ENCODE data around the gene TULP1.

Gene TULP1

DNA sequence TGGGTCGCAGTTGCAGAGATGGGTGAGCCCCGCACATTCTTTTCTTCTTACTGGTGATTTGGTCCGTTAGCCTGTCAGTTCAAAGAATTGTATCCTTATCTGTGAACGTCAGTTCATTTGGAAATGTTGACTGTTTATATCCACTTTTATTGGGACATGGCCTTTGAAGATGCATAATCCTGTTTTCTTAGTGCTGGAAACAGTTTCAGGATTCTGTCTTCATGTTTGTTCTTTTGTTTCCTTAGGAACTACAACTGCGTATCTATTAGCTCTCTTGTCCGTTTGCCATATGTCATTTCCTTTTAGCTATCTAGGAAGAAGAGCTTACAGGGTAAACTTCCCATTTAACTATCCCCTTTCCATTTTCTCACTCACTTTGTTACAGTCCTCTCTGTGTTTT, 35.0 kb upstream of the TULP1 start:
- peaks cover 5% of the 10 kb centered on the region; the same call in 1 of the 2 replicates for H3K9me3 ChIP-seq (ENCODE audit: insufficient read depth, low read length)
- no peak for TF ChIP-seq EZH2phosphoT487 (conservative IDR thresholded peaks at IDR 0.05; ENCODE audit: low read length)
- TF ChIP-seq, protein P1, sequence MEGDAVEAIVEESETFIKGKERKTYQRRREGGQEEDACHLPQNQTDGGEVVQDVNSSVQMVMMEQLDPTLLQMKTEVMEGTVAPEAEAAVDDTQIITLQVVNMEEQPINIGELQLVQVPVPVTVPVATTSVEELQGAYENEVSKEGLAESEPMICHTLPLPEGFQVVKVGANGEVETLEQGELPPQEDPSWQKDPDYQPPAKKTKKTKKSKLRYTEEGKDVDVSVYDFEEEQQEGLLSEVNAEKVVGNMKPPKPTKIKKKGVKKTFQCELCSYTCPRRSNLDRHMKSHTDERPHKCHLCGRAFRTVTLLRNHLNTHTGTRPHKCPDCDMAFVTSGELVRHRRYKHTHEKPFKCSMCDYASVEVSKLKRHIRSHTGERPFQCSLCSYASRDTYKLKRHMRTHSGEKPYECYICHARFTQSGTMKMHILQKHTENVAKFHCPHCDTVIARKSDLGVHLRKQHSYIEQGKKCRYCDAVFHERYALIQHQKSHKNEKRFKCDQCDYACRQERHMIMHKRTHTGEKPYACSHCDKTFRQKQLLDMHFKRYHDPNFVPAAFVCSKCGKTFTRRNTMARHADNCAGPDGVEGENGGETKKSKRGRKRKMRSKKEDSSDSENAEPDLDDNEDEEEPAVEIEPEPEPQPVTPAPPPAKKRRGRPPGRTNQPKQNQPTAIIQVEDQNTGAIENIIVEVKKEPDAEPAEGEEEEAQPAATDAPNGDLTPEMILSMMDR (IDR thresholded peaks at IDR 0.05; ENCODE audit: insufficient read depth, low read length, poor library complexity, severe bottlenecking) = no peak

DNA sequence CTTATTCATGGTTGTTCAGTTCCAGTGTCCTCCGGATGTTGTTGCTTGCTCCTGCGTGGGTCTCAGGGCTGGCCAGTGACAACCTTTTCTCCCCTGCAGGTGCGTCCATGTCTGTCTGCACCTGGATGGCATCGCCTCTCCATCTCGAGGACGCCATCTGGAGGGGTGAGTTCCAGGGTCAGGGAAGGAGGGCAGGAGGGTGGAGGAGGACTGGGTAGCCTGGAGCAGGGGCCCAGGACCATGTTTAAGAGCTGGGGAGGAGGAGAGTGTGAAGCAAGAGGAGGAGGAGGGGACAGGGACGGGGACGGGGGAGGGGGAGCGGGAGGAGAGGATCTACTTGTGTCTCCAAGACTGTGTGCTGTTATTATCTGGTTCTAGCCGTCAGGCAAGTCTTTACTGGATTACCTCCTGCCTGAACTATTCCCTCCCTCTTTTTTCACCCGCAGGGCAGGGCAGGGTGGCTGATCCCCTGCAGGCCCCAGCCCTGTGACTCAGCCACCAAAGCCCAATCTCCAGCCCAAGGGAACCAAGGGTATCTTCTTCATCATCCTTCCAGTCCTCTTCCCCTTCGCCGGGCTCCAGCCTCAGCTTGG, 32.2 kb upstream of the TULP1 start:
- H3K27me3 ChIP-seq (ENCODE audit: low read length) = no peaks in the 10 kb centered on the region
- no peaks in the 10 kb centered on the region for H3K79me2 ChIP-seq (ENCODE audit: insufficient read depth, low read length)
- H3K4me3 ChIP-seq (ENCODE audit: insufficient read depth, low read length, poor library complexity, severe bottlenecking) = no peak overlapping the region
- no peaks in the 10 kb centered on the region for H3K9me2 ChIP-seq (replicated peaks; ENCODE audit: insufficient read depth, low read length)
- H3K9ac ChIP-seq (ENCODE audit: low read length) = no peak overlapping the region
- no peaks in the 10 kb centered on the region; the same call in 1 of the 2 replicates for H3K36me3 ChIP-seq (ENCODE audit: low read length)
- H3K4me2 ChIP-seq (ENCODE audit: low read depth, low read length, poor library complexity, severe bottlenecking) = no peak overlapping the region
- H3F3A ChIP-seq (ENCODE audit: insufficient read depth) = no peaks in the 10 kb centered on the region
- 0 out of 2 replicates have a peak, but pooled peaks cover 4% of the 10 kb centered on the region for H3K9me3 ChIP-seq (ENCODE audit: insufficient read depth, low read length)
- H3K27ac ChIP-seq (ENCODE audit: low read depth, low read length) = no peak overlapping the region
- no peak for TF ChIP-seq EZH2phosphoT487 (conservative IDR thresholded peaks at IDR 0.05; ENCODE audit: low read length)
- TF ChIP-seq, protein P1 (IDR thresholded peaks at IDR 0.05; ENCODE audit: insufficient read depth, low read length, poor library complexity, severe bottlenecking) = no peak
- no peaks in the 10 kb centered on the region for H4K20me1 ChIP-seq (ENCODE audit: low read depth, low read length)
- no peak overlapping the region for H2AFZ ChIP-seq (ENCODE audit: low read depth, low read length, severe bottlenecking)

More for the DNA sequence above, 35.0 kb upstream of the TULP1 start:
- no peaks in the 10 kb centered on the region for H4K20me1 ChIP-seq (ENCODE audit: low read depth, low read length)
- no peak overlapping the region for H3K4me2 ChIP-seq (ENCODE audit: low read depth, low read length, poor library complexity, severe bottlenecking)
- no peaks in the 10 kb centered on the region for H3K79me2 ChIP-seq (ENCODE audit: insufficient read depth, low read length)
- no peaks in the 10 kb centered on the region for H3K9me2 ChIP-seq (replicated peaks; ENCODE audit: insufficient read depth, low read length)
- H3K36me3 ChIP-seq (ENCODE audit: low read length) = no peaks in the 10 kb centered on the region
- H3F3A ChIP-seq (ENCODE audit: insufficient read depth) = no peaks in the 10 kb centered on the region
- H3K27ac ChIP-seq (ENCODE audit: low read depth, low read length) = no peak overlapping the region
- H3K9ac ChIP-seq (ENCODE audit: low read length) = no peak overlapping the region
- no peak overlapping the region for H2AFZ ChIP-seq (ENCODE audit: low read depth, low read length, severe bottlenecking)
- no peaks in the 10 kb centered on the region for H3K27me3 ChIP-seq (ENCODE audit: low read length)
- H3K4me3 ChIP-seq (ENCODE audit: insufficient read depth, low read length, poor library complexity, severe bottlenecking) = no peak overlapping the region

DNA sequence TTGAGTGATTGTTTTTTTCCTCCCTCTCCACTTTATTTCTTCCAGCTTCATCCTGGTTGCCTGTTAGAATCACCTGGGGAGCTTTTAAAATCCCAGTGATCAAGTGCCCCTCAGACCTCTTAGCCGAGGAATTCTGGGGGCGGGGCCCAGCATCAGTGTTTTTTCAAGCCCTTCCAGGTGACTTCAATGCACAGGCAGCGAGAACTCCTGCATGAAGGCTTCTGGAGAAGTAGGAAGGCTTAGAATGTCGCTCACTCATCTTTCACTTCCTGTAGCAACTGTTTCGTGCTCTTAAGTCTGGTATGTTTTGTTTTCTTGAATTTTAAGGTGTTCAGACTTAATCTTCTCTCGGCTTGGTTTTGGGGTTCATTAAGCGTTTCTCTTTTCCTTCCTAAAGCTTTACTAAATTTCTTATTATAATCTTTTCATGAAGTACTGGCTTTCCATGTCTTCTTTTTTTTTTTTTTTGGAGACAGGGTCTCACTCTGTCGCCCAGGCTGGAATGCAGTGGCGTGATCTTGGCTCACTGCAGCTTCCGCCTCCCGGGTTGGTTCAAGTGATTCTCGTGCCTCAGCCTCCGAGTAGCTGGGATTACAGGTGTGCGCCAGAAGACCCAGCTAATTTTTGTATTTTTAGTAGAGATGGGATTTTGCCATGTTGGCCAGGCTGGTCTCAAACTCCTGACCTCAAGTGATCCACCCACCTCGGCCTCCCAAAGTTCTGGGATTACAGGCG, 30.9 kb upstream of the TULP1 start:
- Histone ChIP-seq H3F3A (ENCODE audit: insufficient read depth) (no peaks in the 10 kb centered on the region), H4K20me1 (ENCODE audit: low read depth, low read length) (no peaks in the 10 kb centered on the region), H3K27ac (ENCODE audit: low read depth, low read length) (no peak overlapping the region), H3K9me2 (replicated peaks; ENCODE audit: insufficient read depth, low read length) (no peaks in the 10 kb centered on the region), H2AFZ (ENCODE audit: low read depth, low read length, severe bottlenecking) (peak overlapping the region; percentile 46), H3K9me3 (ENCODE audit: insufficient read depth, low read length) (0 out of 2 replicates have a peak, but pooled peaks cover 4% of the 10 kb centered on the region), H3K4me2 (ENCODE audit: low read depth, low read length, poor library complexity, severe bottlenecking) (no peak overlapping the region), H3K36me3 (ENCODE audit: low read length) (no peaks in the 10 kb centered on the region; the same call in 1 of the 2 replicates), H3K79me2 (ENCODE audit: insufficient read depth, low read length) (no peaks in the 10 kb centered on the region), H3K9ac (ENCODE audit: low read length) (no peak overlapping the region), H3K27me3 (ENCODE audit: low read length) (no peaks in the 10 kb centered on the region), H3K4me3 (ENCODE audit: insufficient read depth, low read length, poor library complexity, severe bottlenecking) (no peak overlapping the region)
- TF ChIP-seq, protein P1 (IDR thresholded peaks at IDR 0.05; ENCODE audit: insufficient read depth, low read length, poor library complexity, severe bottlenecking) = no peak
- TF ChIP-seq EZH2phosphoT487 (conservative IDR thresholded peaks at IDR 0.05; ENCODE audit: low read length) = no peak

All from SU-DHL-6 (cell line).